ENCODE data around the gene SELENOH. TPM values are rescaled to one million over a fixed set of nuclear protein-coding genes. Genes with fewer than 3 reads are reported as not detected.

Gene SELENOH
- total RNA-seq, 1 experiment from 2014 or later, result 112 TPM

DNA sequence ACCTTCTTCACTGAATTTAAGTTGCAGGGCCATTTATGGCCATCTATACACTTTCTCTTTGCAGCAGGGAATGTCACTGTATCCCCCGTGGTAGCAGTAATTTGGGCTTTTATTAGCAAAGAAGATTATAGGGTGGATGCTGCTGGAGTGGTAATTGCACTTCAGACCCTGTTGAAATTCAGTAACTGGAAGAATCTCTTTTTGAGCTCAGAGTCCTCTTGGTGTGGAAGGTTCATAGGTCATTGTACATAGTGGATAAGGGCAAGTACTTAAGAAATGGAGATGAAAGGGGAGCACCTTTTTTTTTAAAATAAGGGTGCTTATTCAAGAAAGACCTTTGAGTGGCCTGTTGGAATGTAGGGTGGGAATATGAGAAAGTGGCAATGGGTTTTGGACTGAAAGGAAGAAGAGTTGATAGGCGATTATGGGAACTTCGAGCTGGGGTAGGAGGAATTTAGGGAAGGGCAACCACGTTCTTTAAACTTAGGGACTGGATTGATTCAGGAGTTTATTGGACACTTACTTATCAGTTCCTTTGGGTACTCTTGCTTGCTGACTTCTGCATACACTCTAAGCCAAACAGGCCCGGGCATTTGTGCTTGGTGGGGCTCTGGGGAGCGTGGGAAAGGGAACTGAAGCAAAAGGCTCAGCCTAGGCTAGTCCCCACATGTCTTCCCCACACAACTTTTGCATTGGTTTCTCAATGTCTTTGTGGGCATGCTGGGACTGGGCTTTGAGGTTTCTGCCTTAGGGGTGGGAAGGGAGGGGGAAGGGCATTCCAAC is 46.8 kb downstream of the SELENOH start:
- DNase-seq (ENCODE audit: low read depth, low spot score), result no peak
- no peaks in the 10 kb centered on the region for H3K27me3 ChIP-seq (ENCODE audit: control insufficient read depth, insufficient read depth, low read length)
- no peak for ATAC-seq
- ChIA-PET POLR2A (interaction anchor here (0.6 to 0.9 kb wide), 2 partner anchors 10 to 26 kb away, joined by 3 read pairs; partner anchors contain the start of gene CTNND1), CTCF (no interaction called here)
- peaks cover 55% of the 10 kb centered on the region for H3K4me1 ChIP-seq (ENCODE audit: control insufficient read depth, insufficient read depth, low read length)
- BruUV-seq (replicated peaks), result no TSS peak
- intact Hi-C loops (cut with micrococcal nuclease; ENCODE audit: unreplicated experiment) (no loop called here), in situ Hi-C loops (cut with HindIII; ENCODE audit: low pct_unique_long_range_greater_than_20kb, low sequenced_read_pairs) (no loop called here)
- H3K27ac ChIP-seq (ENCODE audit: low read length), result peak overlapping the region; percentile 57
- TF ChIP-seq, protein P1, sequence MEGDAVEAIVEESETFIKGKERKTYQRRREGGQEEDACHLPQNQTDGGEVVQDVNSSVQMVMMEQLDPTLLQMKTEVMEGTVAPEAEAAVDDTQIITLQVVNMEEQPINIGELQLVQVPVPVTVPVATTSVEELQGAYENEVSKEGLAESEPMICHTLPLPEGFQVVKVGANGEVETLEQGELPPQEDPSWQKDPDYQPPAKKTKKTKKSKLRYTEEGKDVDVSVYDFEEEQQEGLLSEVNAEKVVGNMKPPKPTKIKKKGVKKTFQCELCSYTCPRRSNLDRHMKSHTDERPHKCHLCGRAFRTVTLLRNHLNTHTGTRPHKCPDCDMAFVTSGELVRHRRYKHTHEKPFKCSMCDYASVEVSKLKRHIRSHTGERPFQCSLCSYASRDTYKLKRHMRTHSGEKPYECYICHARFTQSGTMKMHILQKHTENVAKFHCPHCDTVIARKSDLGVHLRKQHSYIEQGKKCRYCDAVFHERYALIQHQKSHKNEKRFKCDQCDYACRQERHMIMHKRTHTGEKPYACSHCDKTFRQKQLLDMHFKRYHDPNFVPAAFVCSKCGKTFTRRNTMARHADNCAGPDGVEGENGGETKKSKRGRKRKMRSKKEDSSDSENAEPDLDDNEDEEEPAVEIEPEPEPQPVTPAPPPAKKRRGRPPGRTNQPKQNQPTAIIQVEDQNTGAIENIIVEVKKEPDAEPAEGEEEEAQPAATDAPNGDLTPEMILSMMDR (IDR thresholded peaks at IDR 0.05), result no peak
- no peak for TF ChIP-seq SIN3A (IDR thresholded peaks at IDR 0.05; ENCODE audit: borderline replicate concordance, insufficient read depth, low read depth, low read length)
- no peak for TF ChIP-seq TCF7L2 (IDR thresholded peaks at IDR 0.05; ENCODE audit: low read depth, low read length)
- no peak for TF ChIP-seq POLR2AphosphoS5 (IDR thresholded peaks at IDR 0.05; ENCODE audit: low read depth, low read length)
- TF ChIP-seq, protein P2, sequence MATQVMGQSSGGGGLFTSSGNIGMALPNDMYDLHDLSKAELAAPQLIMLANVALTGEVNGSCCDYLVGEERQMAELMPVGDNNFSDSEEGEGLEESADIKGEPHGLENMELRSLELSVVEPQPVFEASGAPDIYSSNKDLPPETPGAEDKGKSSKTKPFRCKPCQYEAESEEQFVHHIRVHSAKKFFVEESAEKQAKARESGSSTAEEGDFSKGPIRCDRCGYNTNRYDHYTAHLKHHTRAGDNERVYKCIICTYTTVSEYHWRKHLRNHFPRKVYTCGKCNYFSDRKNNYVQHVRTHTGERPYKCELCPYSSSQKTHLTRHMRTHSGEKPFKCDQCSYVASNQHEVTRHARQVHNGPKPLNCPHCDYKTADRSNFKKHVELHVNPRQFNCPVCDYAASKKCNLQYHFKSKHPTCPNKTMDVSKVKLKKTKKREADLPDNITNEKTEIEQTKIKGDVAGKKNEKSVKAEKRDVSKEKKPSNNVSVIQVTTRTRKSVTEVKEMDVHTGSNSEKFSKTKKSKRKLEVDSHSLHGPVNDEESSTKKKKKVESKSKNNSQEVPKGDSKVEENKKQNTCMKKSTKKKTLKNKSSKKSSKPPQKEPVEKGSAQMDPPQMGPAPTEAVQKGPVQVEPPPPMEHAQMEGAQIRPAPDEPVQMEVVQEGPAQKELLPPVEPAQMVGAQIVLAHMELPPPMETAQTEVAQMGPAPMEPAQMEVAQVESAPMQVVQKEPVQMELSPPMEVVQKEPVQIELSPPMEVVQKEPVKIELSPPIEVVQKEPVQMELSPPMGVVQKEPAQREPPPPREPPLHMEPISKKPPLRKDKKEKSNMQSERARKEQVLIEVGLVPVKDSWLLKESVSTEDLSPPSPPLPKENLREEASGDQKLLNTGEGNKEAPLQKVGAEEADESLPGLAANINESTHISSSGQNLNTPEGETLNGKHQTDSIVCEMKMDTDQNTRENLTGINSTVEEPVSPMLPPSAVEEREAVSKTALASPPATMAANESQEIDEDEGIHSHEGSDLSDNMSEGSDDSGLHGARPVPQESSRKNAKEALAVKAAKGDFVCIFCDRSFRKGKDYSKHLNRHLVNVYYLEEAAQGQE (IDR thresholded peaks at IDR 0.05; ENCODE audit: insufficient read depth in 1 of 2, low read depth in 2 of 2, low read length in 1 of 2), result no peak
- H3K9me3 ChIP-seq (ENCODE audit: control insufficient read depth, insufficient read depth, low read depth, low read length), result no peaks in the 10 kb centered on the region
- H3K36me3 ChIP-seq (ENCODE audit: control insufficient read depth, insufficient read depth, low read length), result no peaks in the 10 kb centered on the region; the same call in 1 of the 2 replicates
- no peak overlapping the region for H3K4me3 ChIP-seq (ENCODE audit: low read depth in 2 of 2, low read length in 2 of 2)

DNA sequence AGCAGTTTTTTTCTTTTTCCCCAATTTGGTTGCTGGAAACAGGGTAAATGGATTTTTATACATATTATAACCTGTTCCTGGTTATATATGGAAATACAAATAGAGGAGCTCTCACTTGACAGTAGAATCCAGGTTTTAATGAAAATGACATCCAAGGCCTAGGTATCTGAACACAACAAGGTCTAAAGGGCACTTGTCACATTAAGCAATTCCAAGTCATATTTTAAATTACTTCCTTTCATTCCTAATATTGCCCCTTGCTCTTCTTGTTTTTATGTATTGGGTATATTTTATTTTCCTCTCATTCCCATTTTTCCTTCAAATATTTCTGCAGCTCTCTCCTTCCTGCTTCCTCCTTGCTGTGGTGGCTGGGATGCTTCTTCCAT is 47.4 kb downstream of the SELENOH start:
- BruUV-seq (replicated peaks), result no TSS peak
- Histone ChIP-seq H3K36me3 (ENCODE audit: control insufficient read depth, insufficient read depth, low read length) (no peaks in the 10 kb centered on the region; the same call in 1 of the 2 replicates), H3K9me3 (ENCODE audit: control insufficient read depth, insufficient read depth, low read depth, low read length) (no peaks in the 10 kb centered on the region), H3K27ac (ENCODE audit: low read length) (no peak overlapping the region), H3K4me1 (ENCODE audit: control insufficient read depth, insufficient read depth, low read length) (peaks cover 59% of the 10 kb centered on the region), H3K4me3 (ENCODE audit: low read depth in 2 of 2, low read length in 2 of 2) (no peak overlapping the region), H3K27me3 (ENCODE audit: control insufficient read depth, insufficient read depth, low read length) (no peaks in the 10 kb centered on the region)
- no peak for DNase-seq (ENCODE audit: low read depth, low spot score)
- TF ChIP-seq, protein P2 (IDR thresholded peaks at IDR 0.05; ENCODE audit: insufficient read depth in 1 of 2, low read depth in 2 of 2, low read length in 1 of 2), result no peak
- TF ChIP-seq POLR2AphosphoS5 (IDR thresholded peaks at IDR 0.05; ENCODE audit: low read depth, low read length), result no peak
- TF ChIP-seq, protein P1 (IDR thresholded peaks at IDR 0.05), result no peak
- TF ChIP-seq TCF7L2 (IDR thresholded peaks at IDR 0.05; ENCODE audit: low read depth, low read length), result no peak
- intact Hi-C loops (cut with micrococcal nuclease; ENCODE audit: unreplicated experiment) (no loop called here), in situ Hi-C loops (cut with HindIII; ENCODE audit: low pct_unique_long_range_greater_than_20kb, low sequenced_read_pairs) (no loop called here)
- CTCF ChIA-PET, result no interaction called here
- POLR2A ChIA-PET, result interaction anchor here (0.6 to 0.9 kb wide), 2 partner anchors 10 to 27 kb away, joined by 3 read pairs; partner anchors contain the start of gene CTNND1
- no peak for ATAC-seq
